Stimulated activated CD8-positive, alpha-beta memory T cell treated with anti-CD3 and anti-CD28 coated beads, Interleukin-4, amount 100 ng/mL, for 1 hour (primary cell): ENCODE results near the gene SPATC1L.

Experiments used
- DNase-seq, 2 donors: peaks; one replicate each; pipeline ENCODE4 v3.0.0-alpha.2; 2020; ENCODE audit warnings: low read depth in 2 of 2, low spot score in 1 of 2

Gene SPATC1L

DNA sequence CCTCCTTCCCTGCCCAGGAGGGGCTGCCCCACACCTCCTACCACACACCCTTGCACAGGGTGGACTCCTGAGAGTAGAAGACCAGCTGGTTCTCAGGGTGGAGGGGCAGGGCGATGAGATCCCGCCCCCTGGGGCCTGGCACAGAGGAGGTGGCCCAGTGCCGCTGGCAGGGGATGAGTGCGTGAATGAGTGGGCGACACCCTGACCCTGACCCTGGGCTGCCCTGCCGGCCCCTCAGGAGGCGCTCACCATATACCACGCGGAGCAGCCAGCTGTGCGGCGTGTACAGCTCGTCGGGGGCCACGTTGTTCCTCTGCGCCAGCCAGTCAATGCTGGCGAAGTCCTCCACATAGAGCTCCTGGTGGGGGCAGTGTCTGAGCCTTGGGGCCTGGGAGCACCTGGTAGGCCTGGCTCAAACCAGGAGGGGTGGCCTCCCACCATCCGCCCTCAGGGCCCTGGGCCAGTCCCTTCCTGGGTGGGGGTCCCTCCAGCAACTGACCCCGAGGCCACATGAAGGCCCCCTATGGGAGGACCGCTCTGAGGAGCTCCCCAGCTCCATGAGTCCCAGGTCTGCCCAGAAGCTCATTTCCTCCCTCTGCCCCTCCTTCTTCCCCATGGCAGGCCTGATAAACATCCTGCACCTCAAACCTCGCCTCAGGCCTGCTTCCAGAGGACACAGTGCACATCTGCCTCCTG is 31.3 kb upstream of the SPATC1L start:
- no peak for DNase-seq

GRCh38 chr21:46214478-46215340 is 30.4 kb upstream of the SPATC1L start:
- no peak for DNase-seq

- DNase-seq, result no peak
Observed at GRCh38 chr21:46213620-46214286, 29.5 kb upstream of the SPATC1L start.

DNA sequence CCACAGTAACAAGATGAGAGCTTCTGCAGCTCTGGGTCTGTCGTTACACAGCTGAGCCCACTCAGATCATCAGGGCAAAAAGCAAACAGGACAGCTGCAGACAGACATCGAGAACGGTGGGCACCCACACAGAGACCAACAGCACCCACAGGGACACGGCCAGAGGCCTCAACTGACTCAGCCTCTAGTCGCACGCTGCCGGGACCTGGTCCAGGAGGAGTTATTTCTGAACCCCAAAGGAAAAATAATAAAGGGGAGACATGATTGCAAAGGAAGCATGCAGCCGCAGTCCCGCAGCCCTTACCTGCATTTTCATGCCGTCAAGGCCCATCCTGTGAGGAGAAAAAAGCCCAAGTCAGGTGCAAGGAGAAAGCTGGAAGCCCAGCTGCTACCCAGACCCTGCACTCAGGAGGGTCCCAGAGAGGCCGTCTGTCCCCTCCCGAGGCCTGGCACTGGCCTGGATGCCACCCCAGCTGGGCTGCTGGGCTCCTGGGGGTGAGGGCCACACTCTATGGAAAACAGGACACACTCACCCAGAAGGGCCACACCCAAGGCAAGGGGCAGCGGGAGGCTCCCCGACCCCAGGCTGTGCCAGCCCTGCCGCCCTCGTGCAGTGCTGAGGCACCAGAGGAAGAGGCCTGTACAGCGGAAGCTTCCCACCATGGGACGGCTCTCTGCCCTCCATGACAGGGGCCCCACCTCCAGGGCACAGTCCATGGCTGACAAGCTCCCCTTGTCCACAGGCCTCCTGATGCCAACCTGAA is 28.6 kb upstream of the SPATC1L start:
- DNase-seq, result no peak

- no peak for DNase-seq
Observed at GRCh38 chr21:46211786-46212720, 27.8 kb upstream of the SPATC1L start.

- DNase-seq, result no peak
Observed at GRCh38 chr21:46211376-46211775, 27.1 kb upstream of the SPATC1L start.

GRCh38 chr21:46210378-46211136 is 26.3 kb upstream of the SPATC1L start:
- DNase-seq, result no peak

DNA sequence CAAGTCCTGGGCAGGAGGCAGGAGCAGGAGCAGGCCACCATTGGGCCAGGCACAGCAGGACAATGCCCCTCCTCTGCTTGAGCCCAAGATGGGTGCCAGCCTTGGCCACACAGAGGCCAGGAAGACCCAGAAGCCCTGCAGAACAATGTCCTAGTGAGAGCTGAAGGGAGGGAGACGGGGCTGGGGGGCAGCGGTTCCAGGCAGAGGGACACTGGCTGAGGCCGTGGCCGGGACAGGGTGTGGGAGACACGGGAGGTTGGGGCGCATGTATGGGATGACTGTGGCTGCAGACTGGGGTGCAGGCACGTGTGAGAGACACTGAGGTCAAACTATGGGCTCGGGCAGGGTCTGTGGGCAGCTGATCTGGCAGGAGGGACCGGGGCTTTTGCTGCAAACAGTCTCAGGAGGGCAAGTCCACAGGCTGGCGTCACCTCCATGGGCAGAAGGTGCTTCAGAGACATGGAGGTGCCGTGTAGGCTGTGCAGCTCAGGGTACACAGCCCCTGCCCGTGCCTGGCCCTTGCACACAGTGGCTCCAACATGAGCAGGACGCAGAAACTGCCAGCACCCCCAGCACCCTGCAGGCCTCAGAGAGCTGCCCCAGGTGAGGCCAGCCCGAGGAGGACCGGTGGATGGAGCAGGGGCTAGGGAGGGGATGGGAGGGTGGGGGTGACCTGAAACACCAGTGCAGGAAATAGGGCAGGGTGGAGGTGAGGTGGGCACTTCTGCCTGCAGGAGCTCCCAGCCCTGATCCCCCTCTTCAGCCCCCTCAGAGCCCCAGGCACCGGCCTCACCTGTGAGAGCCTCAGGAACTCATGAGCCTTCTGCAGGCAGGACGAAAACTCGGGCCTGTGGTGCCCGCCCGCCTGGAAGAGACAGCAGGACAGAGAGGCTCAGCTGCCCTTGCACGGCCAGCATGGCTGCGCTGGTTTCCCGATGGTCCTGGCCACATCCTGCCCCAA is 24.8 kb upstream of the SPATC1L start:
- no peak for DNase-seq

DNA sequence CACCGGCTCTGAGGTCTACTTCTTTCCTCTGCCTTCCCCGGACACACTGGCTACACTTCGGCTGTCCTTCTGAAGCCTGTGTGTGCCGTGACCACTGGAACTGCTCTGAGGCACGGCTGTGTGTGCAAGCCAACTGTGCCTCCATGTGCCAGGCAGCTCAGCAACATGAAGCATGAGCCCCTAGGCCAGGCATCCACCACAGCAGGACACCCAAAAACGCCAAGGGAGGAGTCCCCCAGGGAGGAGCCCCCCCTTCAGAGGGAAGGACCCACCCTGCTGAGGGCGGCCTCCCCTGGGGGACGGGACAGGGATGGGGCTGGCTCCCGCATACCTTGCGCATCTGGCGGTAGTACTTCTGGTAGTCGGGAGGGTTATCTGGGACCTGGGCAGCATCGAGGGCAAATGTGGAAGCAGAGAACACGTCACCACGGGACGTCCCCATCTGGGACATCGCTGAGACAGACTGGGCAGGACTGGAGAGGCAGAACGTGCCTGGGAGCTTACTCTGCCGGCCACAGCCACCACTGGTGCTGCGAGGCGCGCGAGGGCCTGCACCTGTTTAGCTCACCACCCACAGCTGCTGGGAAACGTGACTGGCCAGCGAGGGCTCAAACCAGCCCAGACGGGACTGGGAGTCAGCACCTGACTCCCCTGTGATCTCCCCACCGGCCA is 23.8 kb upstream of the SPATC1L start:
- no peak for DNase-seq

- DNase-seq, result no peak
Observed at GRCh38 chr21:46207006-46207919, 23.0 kb upstream of the SPATC1L start.

DNA sequence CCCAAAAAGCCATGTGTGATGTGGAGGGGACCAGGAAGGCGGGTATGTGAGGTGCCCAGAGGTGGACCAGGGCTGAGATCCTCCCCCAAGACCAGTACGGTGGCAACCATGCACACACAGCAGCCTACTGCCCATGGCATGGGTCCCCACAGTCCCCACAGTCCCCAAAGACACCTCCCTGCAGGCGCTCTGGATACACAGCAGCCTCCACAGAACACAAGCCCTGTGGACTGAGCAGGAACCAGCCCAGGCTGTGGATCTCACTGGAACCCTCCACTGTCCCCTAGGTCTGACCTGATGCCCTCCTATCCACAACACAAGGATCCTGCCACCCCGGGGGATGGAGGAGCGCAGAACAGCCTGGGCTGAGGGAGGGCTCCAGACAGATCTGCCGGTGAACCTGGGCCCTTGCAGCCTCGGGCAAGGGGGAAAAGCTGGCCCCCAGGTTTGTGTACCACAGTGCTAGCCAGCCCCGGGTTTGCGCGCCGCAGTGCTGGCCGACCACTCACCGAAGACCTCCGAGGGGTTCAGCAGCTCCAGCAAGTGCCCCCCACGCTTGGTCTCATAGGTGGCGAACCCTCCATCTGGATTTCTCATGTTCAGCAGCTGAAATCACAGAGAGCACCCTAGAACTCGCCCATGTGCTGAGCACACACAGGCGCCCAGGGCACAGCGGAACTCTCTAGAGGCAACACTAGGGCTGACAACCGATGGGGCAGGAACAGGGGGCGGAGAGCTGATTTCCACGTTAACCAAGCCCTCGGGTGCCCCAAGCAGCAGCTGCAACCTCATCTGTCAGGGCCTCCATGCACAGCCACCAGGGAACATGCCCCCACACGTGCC is 22.1 kb upstream of the SPATC1L start:
- no peak for DNase-seq

GRCh38 chr21:46205766-46206162 is 21.5 kb upstream of the SPATC1L start:
- DNase-seq, result no peak

DNA sequence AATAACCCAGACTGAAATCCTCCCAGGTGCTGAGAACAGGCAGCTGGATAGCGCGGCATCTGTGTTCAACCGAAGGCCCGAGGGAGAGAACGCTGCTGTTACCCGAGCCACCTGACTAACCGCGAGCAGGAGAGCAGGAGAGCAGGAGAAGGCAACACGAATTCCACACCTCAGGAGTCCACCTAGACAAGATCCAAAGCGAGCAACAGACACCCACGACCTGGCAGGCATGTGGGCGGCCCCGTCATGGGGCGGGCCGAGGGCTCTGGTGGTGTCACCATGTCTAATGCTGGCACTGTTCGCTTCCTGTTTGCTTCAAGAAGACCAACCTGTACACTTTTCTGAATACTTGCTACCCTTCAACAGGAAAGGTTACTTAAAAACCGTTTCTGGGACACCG is 20.9 kb upstream of the SPATC1L start:
- no peak for DNase-seq

- no peak for DNase-seq
Observed at GRCh38 chr21:46203203-46203600, 18.9 kb upstream of the SPATC1L start.

GRCh38 chr21:46202592-46203202 is 18.4 kb upstream of the SPATC1L start:
- no peak for DNase-seq
